Measurements from ENCODE around the gene SUPT3H.
"Not testable (repeated sequence)": the region's sequence is repeated elsewhere in the genome, so short reads cannot be mapped to it uniquely, and the experiment has no call there.

SUPT3H gene

DNA sequence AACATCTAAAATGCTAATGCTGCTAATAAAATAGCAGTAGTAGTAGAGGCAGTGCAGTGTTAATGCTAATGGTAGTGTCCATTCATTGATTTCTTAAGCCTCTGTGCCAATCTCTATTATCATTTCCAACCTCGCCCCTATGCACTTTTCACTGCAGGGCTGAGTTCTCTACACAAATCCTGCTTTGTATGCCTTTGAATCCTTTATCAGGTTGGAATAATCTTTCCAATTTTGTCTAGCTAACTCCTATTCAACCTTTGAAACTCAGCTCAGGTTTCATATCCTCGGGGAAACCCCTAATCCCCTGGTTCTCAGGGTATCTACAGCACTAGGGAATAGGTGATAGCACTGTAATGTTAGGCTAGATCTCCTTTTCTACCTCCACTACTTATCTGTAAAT is 333.6 kb downstream of the SUPT3H start:
- no peak for DNase-seq

GRCh38 chr6:45042673-45043072 is 335.1 kb downstream of the SUPT3H start:
- not testable (repeated sequence) for DNase-seq

- DNase-seq, result no peak
These were observed 339.5 kb downstream of the SUPT3H start for GRCh38 chr6:45038226-45038625.

DNA sequence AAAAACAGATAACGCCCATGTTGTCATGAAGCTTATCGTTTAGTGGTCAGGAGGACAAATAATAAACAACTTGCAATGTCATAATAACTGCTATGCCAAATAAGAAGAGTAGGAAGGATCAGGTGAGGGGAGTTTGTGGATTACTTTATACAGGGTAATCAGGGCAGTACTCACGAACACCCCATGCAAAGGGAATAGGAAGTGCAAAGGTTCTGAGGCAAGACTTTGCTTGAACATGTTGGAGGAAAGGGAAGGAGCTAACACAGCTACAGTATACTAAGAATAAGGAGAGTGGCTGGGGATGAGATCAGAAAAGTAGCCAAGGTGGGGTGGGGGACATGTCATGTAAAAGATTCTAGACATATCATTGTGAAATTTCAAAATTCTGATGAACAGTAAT is 341.6 kb downstream of the SUPT3H start:
- DNase-seq, result no peak

DNA sequence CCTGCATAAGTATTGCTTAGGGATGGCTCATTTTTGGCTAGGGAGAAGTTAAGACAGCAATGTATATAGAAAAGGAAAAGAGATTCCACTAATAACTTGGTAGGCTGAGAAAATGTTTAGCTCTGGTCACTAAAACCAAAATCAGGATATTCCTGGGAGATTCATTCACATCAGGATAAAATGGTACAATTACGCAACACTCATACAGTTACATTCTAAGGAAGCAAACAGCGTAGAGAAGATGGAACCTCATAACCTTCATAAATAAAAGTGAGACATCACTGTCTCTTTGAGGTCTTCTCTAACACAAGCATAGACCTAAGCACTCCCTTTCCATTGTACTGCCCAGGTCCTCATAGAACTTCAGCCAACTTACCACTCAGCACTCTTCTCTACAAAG is 345.3 kb downstream of the SUPT3H start:
- no peak for DNase-seq

DNA sequence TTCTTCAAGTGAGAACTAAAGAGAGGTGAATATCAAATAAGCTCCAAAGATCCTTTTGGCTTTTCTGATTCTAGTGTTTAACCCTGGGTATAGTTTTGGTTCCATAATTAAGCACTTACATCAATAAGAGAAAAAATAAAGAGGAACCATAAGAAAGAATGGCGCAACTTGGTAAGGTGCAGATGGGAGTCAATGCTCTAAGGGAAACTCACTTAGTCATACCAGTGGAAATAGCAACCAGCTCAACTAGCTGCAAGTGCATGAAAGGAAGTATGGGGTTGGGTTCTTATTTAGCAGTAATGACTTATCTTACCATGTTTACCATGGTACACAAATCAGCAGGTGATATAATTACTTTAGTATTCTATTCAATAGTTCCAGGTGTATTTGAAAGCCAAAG is 346.1 kb downstream of the SUPT3H start:
- DNase-seq, result no peak

DNA sequence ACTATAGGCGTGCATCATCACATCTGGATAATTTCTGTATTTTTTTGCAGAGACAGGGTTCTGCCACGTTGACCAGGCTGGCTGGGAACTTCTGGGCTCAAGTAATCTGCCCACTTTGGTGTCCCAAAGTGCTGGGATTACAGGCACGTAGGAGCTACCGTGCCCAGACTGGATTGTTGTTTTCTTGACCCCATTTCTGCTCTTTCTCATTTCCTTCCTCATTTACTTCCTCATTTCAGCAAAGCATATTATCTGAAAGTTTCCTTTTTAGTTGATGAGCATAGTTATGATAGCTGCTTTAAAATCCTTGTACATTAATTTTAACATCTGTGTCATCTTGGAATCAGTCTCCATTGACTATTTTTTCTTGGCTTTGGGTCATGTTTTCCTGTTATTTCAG is 350.6 kb downstream of the SUPT3H start:
- DNase-seq, result no peak

DNA sequence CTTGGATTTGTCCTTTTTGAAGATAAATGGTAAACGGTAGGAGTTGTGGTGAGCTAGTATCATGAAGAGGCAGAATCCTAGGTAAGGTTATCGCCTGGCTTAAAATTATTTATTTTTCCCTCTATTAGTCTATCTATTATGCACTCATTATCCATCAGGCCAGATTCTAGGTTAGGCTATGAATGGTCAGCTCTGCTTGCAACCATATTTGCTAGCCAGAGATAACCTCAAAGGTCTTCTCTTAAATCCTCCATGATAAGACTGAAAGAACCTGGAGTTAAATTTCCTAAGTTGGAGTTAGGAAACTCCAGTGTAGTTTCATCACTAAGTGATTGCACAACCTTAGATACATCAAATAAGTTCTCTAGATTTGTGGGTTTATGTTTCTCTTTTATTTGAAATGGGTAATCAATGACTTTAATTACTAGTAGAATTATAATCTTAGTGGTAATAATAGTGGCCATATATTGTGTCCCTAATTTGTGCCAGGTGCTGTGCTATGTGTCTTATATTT is 351.7 kb downstream of the SUPT3H start:
- no peak for DNase-seq

DNA sequence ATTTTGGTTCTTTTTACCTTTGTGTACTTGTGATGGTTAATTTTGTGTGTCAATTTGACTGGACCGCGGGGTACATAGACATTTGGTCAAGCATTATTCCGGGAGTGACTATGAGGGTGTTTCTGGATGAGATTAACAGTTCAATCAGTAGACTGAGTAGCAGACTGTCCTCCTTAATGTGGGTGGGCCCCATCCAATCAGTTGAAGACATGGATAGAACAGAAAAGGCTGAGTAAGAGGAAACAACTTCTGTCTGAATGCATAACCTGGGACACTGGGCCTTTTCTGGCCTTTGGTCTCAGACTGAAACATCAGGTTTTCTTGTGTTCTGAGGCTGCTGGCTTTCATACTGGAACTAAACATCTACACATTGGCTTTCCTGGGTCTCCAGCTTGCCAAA is 353.1 kb downstream of the SUPT3H start:
- no peak for DNase-seq

GRCh38 chr6:45021676-45022075 is 356.1 kb downstream of the SUPT3H start:
- DNase-seq, result no peak

DNA sequence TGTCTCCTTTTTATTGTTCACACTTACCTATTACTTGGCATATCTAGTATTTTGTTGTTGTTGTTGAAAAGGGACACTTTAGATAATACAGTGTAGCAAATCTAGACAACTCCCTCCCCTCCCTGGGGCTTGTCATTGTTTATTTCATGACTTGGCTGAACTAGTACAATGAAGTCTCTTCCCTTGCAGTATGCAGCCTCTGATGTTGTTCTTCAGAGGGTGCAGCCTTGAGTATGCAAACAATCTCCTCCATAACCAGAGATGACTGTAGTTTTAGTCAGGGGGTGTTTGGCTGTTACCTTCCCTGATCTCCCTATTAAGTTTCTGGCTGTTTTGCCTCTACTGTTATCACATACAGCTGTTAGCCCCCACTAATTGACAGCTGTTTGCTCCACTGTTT is 365.0 kb downstream of the SUPT3H start:
- no peak for DNase-seq

- DNase-seq, result no peak
These were observed 368.2 kb downstream of the SUPT3H start for GRCh38 chr6:45009576-45009975.

DNA sequence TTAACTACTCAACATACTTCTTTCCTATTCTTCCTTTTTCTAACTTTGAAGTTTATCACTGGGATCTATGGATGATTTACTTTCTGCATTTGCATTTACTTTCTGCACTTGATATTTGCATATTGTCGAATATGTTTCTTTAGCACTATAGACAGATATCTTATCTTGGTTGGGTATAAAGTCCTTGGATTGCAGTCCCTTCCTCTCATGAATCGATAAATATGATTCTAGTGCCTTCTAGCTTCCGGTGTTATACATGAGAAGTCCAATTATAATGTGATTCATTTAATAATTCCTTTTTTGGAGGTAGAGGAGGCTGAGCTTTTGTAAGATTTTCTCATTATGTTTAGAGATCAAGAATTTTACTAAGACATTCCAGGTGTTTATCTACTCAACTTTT is 370.8 kb downstream of the SUPT3H start:
- DNase-seq, result no peak

- no peak for DNase-seq
These were observed 373.8 kb downstream of the SUPT3H start for GRCh38 chr6:45003961-45004360.

GRCh38 chr6:45003387-45003786 is 374.3 kb downstream of the SUPT3H start:
- no peak for DNase-seq

GRCh38 chr6:45002390-45003105 is 375.2 kb downstream of the SUPT3H start:
- no peak for DNase-seq

GRCh38 chr6:45001663-45002062 is 376.1 kb downstream of the SUPT3H start:
- DNase-seq, result no peak

DNA sequence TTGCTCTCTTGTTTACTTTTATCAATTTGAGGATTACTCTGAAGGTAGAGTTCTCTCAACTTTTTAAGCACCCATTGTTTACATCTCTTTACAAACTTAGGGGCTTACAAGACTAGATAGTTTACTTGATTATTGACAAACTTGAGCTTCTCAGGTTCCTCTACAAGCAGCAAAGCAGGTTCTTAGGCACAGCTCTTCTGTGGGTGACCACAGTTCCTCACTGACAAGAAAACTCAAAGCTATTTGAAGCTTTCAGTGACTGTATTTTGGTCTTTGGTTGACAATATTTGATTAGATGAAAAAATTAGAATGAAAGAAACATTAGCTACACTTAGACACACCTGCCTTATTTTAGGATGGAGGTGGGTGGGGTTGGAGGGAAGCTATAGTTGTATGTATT is 376.9 kb downstream of the SUPT3H start:
- no peak for DNase-seq

DNA sequence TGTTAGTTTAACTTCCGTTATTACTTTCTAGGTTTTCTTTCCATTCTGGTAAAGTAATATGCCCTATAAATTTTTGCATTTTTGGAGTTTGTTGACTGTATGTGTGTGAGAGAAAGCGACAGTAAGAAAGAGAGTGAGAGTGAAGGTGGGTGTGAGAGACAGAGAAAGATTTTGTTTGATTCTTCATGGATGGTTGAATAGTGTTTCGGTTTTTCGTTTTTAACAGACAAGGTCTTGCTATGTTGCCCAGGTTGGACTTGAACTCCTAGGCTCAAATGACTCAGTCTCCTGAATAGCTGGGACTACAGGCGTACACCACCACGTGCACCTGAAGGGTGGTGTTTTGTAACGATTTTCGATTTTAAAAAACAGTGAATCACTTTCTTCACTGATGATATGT is 378.7 kb downstream of the SUPT3H start:
- DNase-seq, result no peak

DNA sequence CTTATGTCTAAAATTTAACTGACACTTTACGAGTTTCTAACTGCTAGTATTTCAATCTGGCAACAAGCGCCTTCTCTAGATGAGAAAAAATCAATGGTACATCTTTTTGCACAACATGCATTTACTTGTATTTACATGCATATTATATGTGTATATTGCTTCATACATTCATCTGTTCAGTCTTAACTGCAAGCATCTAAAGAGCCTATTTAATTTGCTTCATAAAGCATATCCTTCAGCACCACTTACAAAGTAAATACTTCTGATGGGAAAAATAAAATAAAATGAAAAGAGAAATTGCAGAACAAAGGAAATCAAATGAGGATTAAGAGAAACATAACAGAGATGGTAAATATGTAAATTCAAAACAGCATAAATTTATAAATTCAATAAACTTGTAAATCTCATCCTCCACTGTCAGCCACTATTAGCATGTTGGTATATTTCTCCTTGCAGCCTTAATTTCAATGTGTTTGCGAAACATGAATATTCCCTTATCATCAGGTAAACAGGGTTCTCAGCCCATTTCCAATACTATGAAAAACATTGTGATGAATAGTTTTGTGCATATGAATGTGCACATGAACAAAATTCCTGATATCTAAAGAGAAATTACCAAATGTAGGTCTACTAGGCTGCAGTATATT is 382.1 kb downstream of the SUPT3H start:
- no peak for DNase-seq

DNA sequence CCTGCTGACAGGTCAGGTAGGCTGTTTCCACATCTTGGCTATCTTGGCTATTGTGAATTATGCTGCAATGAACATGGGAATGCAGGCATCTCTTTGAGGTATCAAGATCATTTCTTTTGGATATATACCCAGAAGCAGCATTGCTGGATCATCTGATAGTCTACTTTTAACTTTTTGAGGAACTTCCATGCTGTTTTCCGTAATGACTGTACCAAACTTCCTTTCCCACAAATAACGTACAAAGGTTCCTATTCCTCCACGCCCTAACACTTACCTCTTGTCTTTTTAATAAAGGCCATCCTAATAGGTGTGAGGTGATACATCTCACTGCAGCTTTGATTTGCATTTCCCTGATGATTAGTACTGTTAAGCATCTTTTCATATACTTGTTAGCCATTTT is 388.3 kb downstream of the SUPT3H start:
- DNase-seq, result no peak

DNA sequence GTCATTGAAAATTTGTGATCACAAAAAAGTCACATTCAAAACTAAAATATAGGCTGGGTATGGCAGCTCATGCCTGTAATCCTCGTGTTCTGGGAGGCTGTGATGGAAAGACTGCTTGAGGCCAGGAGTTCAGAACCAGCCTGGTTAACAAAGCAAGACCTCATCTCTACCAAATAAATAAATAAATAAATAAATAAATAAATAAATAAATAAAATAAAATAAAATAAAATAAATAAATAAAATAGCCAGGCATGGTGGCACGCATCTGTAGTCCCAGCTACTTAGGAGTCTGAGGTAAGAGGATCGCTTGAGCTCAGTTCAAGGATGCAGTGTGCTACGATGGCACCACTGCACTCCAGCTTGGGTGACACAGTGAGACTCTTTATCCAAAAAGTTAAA is 392.7 kb downstream of the SUPT3H start:
- DNase-seq, result no peak

DNA sequence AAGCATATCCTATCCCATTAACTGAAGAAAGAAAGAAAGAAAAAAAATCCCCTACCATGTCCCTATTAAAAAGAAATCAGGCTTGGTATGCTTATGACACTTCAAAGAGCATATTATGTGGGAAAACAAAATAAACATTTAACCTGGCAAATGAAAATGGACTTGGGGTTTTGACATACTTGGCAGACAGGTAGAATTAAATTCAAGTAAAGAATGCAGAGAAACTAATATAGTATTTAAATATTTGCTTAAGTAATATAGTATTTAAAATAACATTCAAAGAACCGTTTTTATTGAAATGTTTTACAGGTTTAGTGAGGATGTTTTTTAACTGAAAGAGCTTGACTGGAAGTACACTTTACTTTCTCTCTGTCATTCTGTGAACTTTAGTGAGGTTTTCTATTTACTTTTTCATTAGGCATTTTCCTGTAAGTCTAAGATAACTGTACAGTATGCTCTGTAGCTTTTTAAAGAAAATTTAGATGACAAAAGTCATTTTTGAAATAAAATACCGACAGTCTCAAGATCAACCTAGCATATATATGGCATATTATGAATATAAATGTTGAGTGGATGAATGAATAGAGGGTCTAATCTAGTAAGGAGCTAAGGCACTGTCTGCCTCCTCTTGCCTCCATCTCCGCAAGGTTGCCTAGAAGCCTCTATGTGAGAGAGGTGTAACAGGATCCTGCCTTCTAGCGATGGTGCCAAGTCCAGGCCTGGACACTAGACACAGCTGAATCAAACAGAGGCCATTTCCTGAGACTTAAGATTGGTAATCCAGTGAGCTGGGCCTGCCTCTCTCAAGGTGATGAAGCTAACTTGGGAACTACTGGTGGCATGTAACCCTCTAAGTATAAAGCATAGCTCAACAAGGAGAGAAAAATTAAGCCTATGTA is 394.0 kb downstream of the SUPT3H start:
- DNase-seq, result no peak

GRCh38 chr6:44980841-44981240 is 396.9 kb downstream of the SUPT3H start:
- DNase-seq, result no peak

All from effector CD8-positive, alpha-beta T cell (primary cell).